Body of pancreas (tissue), 4 donors: ENCODE measurements around the gene OSTC.

Experiments used
- POLR2A ChIP-seq, 3 donors: fragments of 450-650 bp; IDR thresholded peaks; one replicate each; pipeline ENCODE4 v1.6.1; 2016; ENCODE audit warnings: antibody characterized with exemption in 3 of 3, mild to moderate bottlenecking in 2 of 3
- TF ChIP-seq, protein P1 (sequence below), 7 experiments: fragments of 450-650 bp in 4 of 7; fragments of 200-600 bp in 3 of 7; sonication (generic) in 3 of 7; IDR thresholded peaks; one replicate each; pipeline ENCODE4 v1.5.1; 2016 to 2019; ENCODE audit warnings: antibody characterized with exemption in 7 of 7

DNA sequence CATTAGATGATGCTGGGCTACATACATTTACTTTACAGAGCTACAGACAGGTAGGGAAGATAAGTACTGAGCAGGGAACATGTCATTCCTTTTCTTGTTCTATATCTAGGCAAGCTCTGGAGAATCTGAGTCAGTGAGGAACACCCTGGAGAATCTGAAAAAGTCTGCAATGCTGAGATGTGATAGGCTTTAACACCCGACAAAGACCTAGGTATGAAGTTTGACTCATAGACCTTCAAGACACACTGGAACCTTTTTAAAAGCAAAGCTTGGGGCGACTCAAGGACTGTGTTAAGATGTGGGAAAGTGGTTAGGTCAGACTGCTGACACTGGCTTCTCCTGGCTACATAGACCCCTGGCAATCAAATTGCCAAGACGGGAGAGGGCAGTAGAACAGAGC lies 42.8 kb downstream of the OSTC start:
- TF ChIP-seq POLR2A (IDR thresholded peaks at IDR 0.05): no peak
- TF ChIP-seq, protein P1, sequence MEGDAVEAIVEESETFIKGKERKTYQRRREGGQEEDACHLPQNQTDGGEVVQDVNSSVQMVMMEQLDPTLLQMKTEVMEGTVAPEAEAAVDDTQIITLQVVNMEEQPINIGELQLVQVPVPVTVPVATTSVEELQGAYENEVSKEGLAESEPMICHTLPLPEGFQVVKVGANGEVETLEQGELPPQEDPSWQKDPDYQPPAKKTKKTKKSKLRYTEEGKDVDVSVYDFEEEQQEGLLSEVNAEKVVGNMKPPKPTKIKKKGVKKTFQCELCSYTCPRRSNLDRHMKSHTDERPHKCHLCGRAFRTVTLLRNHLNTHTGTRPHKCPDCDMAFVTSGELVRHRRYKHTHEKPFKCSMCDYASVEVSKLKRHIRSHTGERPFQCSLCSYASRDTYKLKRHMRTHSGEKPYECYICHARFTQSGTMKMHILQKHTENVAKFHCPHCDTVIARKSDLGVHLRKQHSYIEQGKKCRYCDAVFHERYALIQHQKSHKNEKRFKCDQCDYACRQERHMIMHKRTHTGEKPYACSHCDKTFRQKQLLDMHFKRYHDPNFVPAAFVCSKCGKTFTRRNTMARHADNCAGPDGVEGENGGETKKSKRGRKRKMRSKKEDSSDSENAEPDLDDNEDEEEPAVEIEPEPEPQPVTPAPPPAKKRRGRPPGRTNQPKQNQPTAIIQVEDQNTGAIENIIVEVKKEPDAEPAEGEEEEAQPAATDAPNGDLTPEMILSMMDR (IDR thresholded peaks at IDR 0.05): no peak
